ENCODE data around the gene SEMA4B.
"Not testable (repeated sequence)": the region's sequence is repeated elsewhere in the genome, so short reads cannot be mapped to it uniquely, and the experiment has no call there.

The SEMA4B gene

DNA sequence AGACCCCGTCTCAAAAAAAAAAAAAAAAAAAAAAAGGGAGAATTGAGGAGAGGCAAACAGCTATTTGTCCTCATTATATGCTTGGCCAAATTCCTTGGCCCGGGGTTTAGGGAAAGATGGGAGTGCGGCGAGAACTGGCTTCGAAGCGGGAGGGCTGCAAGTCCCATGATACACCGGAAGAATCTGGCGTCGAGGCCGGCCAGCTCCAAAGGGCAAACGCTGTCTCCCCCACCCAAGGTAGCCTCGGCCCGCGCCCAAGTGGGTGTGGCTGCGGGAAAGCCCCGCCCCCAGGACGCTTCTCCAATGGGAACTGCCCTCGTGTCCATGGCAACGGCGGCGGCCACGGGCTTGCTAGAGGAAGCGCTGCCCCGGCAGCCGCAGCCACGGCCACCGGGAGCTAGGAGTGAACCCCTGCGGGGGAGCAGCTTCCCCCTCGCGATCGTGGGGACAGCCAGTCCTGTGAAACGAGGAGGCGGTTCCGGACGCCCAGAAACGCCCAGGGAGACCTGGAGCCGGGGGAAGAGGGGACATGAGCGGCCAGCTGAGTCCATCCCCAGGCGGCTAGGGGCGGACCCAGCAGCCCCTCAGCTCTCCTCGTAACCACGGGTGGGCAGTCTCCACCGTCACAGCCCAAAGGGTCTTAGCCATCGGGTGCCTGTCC lies 48.2 kb downstream of the SEMA4B start, which contains the start of gene TTLL13:
TSS of gene TTLL13 (plus strand) at position 354 of the 661 bp plus-strand sequence. CDS start 1,075 bp downstream, outside the sequence.
- CTCF ChIA-PET = interaction anchor here (0.5 to 1.6 kb wide), 9 partner anchors 16 to 366 kb away, joined by 3 to 6 read pairs (median 4); partner anchors contain the start of genes CIB1 and NGRN
- TF ChIP-seq ZNF384 (IDR thresholded peaks at IDR 0.05) (peak; percentile 83; the same call in 1 of the 2 replicates), L3MBTL2 (conservative IDR thresholded peaks at IDR 0.05) (peak; percentile 84), ELF4 (IDR thresholded peaks at IDR 0.05) (no peak)
- POLR2A ChIA-PET = interaction anchor here (0.5 to 4.4 kb wide), 15 partner anchors 9 to 277 kb away, joined by 3 to 37 read pairs (median 4); partner anchors contain the start of genes CIB1, GDPGP1, IQGAP1 and NGRN
- peak; percentile 96 for DNase-seq (ENCODE audit: extremely low spot score)

DNA sequence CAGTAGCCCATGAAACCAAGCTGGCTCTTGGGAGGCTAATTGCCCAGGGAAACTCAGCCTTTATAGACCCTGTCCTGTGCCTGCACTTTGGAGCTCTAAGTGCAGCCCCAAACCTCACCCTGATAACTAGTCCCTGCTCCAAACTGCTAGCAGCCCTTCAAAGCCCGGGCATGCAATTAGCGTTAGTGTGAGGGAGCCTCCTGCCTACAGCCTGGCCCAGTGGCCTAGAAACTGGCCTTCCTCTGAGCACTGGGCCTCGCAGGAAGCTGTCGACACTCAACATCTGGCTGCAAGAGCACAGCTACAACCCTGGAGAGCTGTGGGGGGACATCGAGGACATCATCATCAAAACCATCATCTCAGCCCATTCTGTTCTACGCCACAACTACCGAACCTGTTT lies 56.6 kb downstream of the SEMA4B start:
- POLR2A ChIA-PET = no interaction called here
- TF ChIP-seq PKNOX1 (IDR thresholded peaks at IDR 0.05) = no peak
- no peak for DNase-seq (ENCODE audit: extremely low spot score)
- CTCF ChIA-PET = no interaction called here

GRCh38 chr15:90259524-90259923 lies 58.4 kb downstream of the SEMA4B start:
- TF ChIP-seq L3MBTL2 (conservative IDR thresholded peaks at IDR 0.05) = no peak
- DNase-seq (ENCODE audit: extremely low spot score) = no peak
- ChIA-PET CTCF (no interaction called here), POLR2A (interaction anchor here (1.7 kb wide), 1 partner anchor 10 kb away, joined by 4 read pairs; the partner anchor contains the start of gene TTLL13)

GRCh38 chr15:90260731-90261130 lies 59.6 kb downstream of the SEMA4B start:
- POLR2A ChIA-PET = interaction anchor here (1.7 kb wide), 1 partner anchor 11 kb away, joined by 4 read pairs; the partner anchor contains the start of gene TTLL13
- DNase-seq (ENCODE audit: extremely low spot score) = not testable (repeated sequence)
- CTCF ChIA-PET = interaction anchor here (0.7 kb wide), 1 partner anchor 10 kb away, joined by 4 read pairs; no protein-coding TSS in a partner anchor

- POLR2A ChIA-PET = interaction anchor here (1.9 to 3.3 kb wide), 3 partner anchors 10 to 28 kb away, joined by 6 to 18 read pairs (median 11); partner anchors contain the start of genes CIB1, GDPGP1 and TTLL13
- CTCF ChIA-PET = interaction anchor here (0.7 to 1.6 kb wide), 2 partner anchors 41 to 418 kb away, joined by 3 to 7 read pairs; no protein-coding TSS in a partner anchor
These were observed 60.7 kb downstream of the SEMA4B start for GRCh38 chr15:90261811-90262210.

GRCh38 chr15:90262426-90262825 lies 61.3 kb downstream of the SEMA4B start:
- POLR2A ChIA-PET = interaction anchor here (1.9 to 3.3 kb wide), 3 partner anchors 10 to 29 kb away, joined by 6 to 18 read pairs (median 11); partner anchors contain the start of genes CIB1, GDPGP1 and TTLL13
- DNase-seq (ENCODE audit: extremely low spot score) = no peak
- TF ChIP-seq BHLHE40 (IDR thresholded peaks at IDR 0.05; ENCODE audit: borderline replicate concordance) = no peak
- TF ChIP-seq LEF1 (IDR thresholded peaks at IDR 0.05; ENCODE audit: borderline replicate concordance) = no peak
- TF ChIP-seq L3MBTL2 (conservative IDR thresholded peaks at IDR 0.05) = no peak
- no peak for TF ChIP-seq FOXK2 (IDR thresholded peaks at IDR 0.05)
- no peak for TF ChIP-seq NFRKB (IDR thresholded peaks at IDR 0.05)
- no peak for TF ChIP-seq ZNF384 (IDR thresholded peaks at IDR 0.05)
- no peak for TF ChIP-seq SUZ12 (IDR thresholded peaks at IDR 0.05)
- no peak for TF ChIP-seq SP1 (IDR thresholded peaks at IDR 0.05)
- TF ChIP-seq ARNT (IDR thresholded peaks at IDR 0.05) = no peak
- no peak for TF ChIP-seq FOXM1 (IDR thresholded peaks at IDR 0.05; ENCODE audit: borderline replicate concordance)
- no peak for TF ChIP-seq ELF4 (IDR thresholded peaks at IDR 0.05)
- TF ChIP-seq FOXA1 (IDR thresholded peaks at IDR 0.05) = no peak
- no peak for TF ChIP-seq CTBP1 (IDR thresholded peaks at IDR 0.05; ENCODE audit: borderline replicate concordance)
- TF ChIP-seq TARDBP (IDR thresholded peaks at IDR 0.05) = no peak
- CTCF ChIA-PET = interaction anchor here (0.7 to 1.6 kb wide), 2 partner anchors 41 to 418 kb away, joined by 3 to 7 read pairs; no protein-coding TSS in a partner anchor

More at GRCh38 chr15:90261811-90262210, 60.7 kb downstream of the SEMA4B start:
- TF ChIP-seq FOXA1 (IDR thresholded peaks at IDR 0.05) (no peak), ZNF384 (IDR thresholded peaks at IDR 0.05) (no peak), SP1 (IDR thresholded peaks at IDR 0.05) (no peak)
- no peak for DNase-seq (ENCODE audit: extremely low spot score)

GRCh38 chr15:90264671-90265070 lies 63.5 kb downstream of the SEMA4B start:
- TF ChIP-seq FOXK2 (IDR thresholded peaks at IDR 0.05) = no peak
- TF ChIP-seq PKNOX1 (IDR thresholded peaks at IDR 0.05) = no peak
- TF ChIP-seq TARDBP (IDR thresholded peaks at IDR 0.05) = no peak
- no peak for TF ChIP-seq SUZ12 (IDR thresholded peaks at IDR 0.05)
- TF ChIP-seq BHLHE40 (IDR thresholded peaks at IDR 0.05; ENCODE audit: borderline replicate concordance) = no peak
- no peak for DNase-seq (ENCODE audit: extremely low spot score)
- ChIA-PET CTCF (no interaction called here), POLR2A (interaction anchor here (1.2 kb wide), 1 partner anchor 13 kb away, joined by 3 read pairs; no protein-coding TSS in a partner anchor)
